HG03108 (cell line): Measurements from ENCODE around the gene SLITRK1.

Experiments used
- ATAC-seq: cut with Tn5 transposase; IDR thresholded peaks from one replicate; pipeline ENCODE4 v1.9.1; 2021; ENCODE audit warnings: moderate library complexity; ENCODE audit not compliant: unreplicated experiment

Gene SLITRK1

GRCh38 chr13:83867708-83868107 lies 14.6 kb downstream of the SLITRK1 start:
- ATAC-seq = no peak

GRCh38 chr13:83865161-83866137 lies 16.8 kb downstream of the SLITRK1 start:
- no peak for ATAC-seq

- no peak for ATAC-seq
Measured at GRCh38 chr13:83853771-83854170, 28.5 kb downstream of the SLITRK1 start.

GRCh38 chr13:83845106-83845505 lies 37.2 kb downstream of the SLITRK1 start:
- ATAC-seq = no peak

GRCh38 chr13:83839146-83839545 lies 43.1 kb downstream of the SLITRK1 start:
- ATAC-seq = no peak

GRCh38 chr13:83831796-83832195 lies 50.5 kb downstream of the SLITRK1 start:
- no peak for ATAC-seq

GRCh38 chr13:83829810-83830209 lies 52.5 kb downstream of the SLITRK1 start:
- ATAC-seq = no peak

GRCh38 chr13:83827338-83827737 lies 54.9 kb downstream of the SLITRK1 start:
- no peak for ATAC-seq
